Endodermal cell (in vitro differentiated cells): ENCODE results near the gene AFAP1L2. TPM values are rescaled to one million over a fixed set of nuclear protein-coding genes. Genes with fewer than 3 reads are reported as not detected.

Experiments used
- DNase-seq: peaks from one replicate; pipeline ENCODE4 v3.0.0-alpha.2; 2017
- H3K27ac ChIP-seq: 2 replicates; pipeline ENCODE4 v1.5.1; 2013; ENCODE audit warnings: mild to moderate bottlenecking, low read depth, low read length, moderate library complexity
- H3K27me3 ChIP-seq: 2 replicates; pipeline ENCODE4 v1.6.1; 2013; ENCODE audit warnings: mild to moderate bottlenecking, low read length, moderate library complexity; ENCODE audit not compliant: insufficient read depth, control insufficient read depth, poor library complexity, severe bottlenecking
- H3K36me3 ChIP-seq: 2 replicates; pipeline ENCODE4 v1.7.0; 2013; ENCODE audit warnings: mild to moderate bottlenecking, low read length, moderate library complexity; ENCODE audit not compliant: control insufficient read depth, insufficient read depth
- H3K4me1 ChIP-seq: one replicate; pipeline ENCODE4 v1.7.0; 2013; ENCODE audit warnings: low read length; ENCODE audit not compliant: control insufficient read depth, insufficient read depth
- H3K4me3 ChIP-seq: 2 replicates; pipeline ENCODE4 v1.5.1; 2013; ENCODE audit warnings: mild to moderate bottlenecking, low read length, moderate library complexity
- H3K9ac ChIP-seq: 2 replicates; pipeline ENCODE4 v1.6.1; 2013; ENCODE audit warnings: mild to moderate bottlenecking, low read length, moderate library complexity; ENCODE audit not compliant: poor library complexity, severe bottlenecking; ENCODE audit errors: extremely low read depth
- H3K9me3 ChIP-seq: 2 replicates; pipeline ENCODE4 v1.6.1; 2013; ENCODE audit warnings: mild to moderate bottlenecking, low read length, moderate library complexity; ENCODE audit not compliant: control insufficient read depth
- H3K27ac Mint-ChIP-seq: 2 replicates; pipeline ENCODE4 v1.8.0; 2020; ENCODE audit warnings: mixed read lengths
- H3K27me3 Mint-ChIP-seq: 2 replicates; pipeline ENCODE4 v1.8.0; 2021; ENCODE audit warnings: mild to moderate bottlenecking, mixed read lengths; ENCODE audit not compliant: insufficient read depth
- H3K36me3 Mint-ChIP-seq: 2 replicates; pipeline ENCODE4 v1.8.0; 2020; ENCODE audit warnings: low read depth, mixed read lengths
- H3K4me1 Mint-ChIP-seq: 2 replicates; pipeline ENCODE4 v1.8.0; 2020; ENCODE audit warnings: mixed read lengths
- H3K4me3 Mint-ChIP-seq: 2 replicates; pipeline ENCODE4 v1.8.0; 2020; ENCODE audit warnings: mild to moderate bottlenecking, moderate library complexity, mixed read lengths
- H3K9me3 Mint-ChIP-seq: 2 replicates; pipeline ENCODE4 v1.8.0; 2020; ENCODE audit warnings: mild to moderate bottlenecking, mixed read lengths
- WGBS, 2 experiments: methylation state at CpG; one replicate each; pipeline versions ENCODE4 v1.1.5 to v1.1.7; 2013; ENCODE audit warnings: missing lambda C conversion rate in 2 of 2, mixed read lengths in 1 of 2; ENCODE audit not compliant: insufficient coverage in 1 of 2, insufficient read length in 1 of 2; 5-methylcytosine and 5-hydroxymethylcytosine counted together
- total RNA-seq, 2 donors: library from RNA; stranded (reverse); fragmentation: NEBNext Ultra II Directional in 1 of 2; extraction: Animal tissue kit (Norgen Biotek cat#: 25700) in 1 of 2; gene quantifications; 2 replicates in 1 of 2; 3 replicates in 1 of 2; pipeline ENCODE4 v1.2.1, GENCODE V29; 2021
- TF ChIP-seq, protein P1 (sequence below): fragments of 200-600 bp; sonication (generic); conservative IDR thresholded peaks from 2 replicates; pipeline ENCODE4 v1.5.0; 2021; ENCODE audit warnings: antibody characterized with exemption, mild to moderate bottlenecking

The AFAP1L2 gene
- total RNA-seq, 2 donors from 2014 or later, result 1.5 to 2.2 TPM

DNA sequence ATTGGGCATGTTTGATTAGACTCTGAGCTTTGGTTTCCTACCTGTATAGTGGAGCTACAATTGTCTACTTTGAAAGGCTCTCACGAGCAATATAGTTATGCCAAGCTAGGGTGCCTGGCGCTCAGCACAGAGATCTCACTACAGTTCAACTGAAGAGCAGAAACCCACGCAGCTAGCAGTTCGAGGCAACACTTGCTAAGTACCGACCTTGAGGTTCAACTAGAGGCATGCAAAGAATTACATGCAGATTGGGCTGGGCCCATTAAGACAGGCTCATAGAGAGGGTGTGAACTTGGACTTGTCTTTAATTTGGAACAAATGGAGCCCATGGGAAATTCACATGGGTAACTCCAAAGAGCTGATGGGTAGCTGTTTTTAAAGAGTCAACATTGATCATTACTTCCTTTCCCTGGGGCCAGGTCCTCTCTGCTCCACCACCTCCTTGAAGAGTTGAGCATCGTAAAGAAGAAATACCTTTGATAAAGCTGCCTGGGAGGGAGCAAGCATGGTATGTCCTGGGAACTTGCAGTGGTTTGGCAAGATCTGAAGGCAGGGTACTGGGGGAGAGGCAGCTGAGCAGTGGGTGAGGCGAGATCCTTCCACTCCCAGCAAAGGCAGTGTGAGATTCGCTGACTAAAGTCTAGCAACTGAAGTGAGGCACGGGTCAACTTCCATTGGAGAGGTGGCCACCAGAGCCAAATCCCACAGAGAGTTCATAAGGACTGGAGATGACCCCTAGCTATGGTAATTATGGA is 25.5 kb upstream of the AFAP1L2 start:
- TF ChIP-seq, protein P1, sequence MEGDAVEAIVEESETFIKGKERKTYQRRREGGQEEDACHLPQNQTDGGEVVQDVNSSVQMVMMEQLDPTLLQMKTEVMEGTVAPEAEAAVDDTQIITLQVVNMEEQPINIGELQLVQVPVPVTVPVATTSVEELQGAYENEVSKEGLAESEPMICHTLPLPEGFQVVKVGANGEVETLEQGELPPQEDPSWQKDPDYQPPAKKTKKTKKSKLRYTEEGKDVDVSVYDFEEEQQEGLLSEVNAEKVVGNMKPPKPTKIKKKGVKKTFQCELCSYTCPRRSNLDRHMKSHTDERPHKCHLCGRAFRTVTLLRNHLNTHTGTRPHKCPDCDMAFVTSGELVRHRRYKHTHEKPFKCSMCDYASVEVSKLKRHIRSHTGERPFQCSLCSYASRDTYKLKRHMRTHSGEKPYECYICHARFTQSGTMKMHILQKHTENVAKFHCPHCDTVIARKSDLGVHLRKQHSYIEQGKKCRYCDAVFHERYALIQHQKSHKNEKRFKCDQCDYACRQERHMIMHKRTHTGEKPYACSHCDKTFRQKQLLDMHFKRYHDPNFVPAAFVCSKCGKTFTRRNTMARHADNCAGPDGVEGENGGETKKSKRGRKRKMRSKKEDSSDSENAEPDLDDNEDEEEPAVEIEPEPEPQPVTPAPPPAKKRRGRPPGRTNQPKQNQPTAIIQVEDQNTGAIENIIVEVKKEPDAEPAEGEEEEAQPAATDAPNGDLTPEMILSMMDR, result no peak
- DNase-seq, result no peak
- Histone ChIP-seq H3K27me3 (no peaks in the 10 kb centered on the region), H3K9me3 (no peaks in the 10 kb centered on the region), H3K36me3 (no peaks in the 10 kb centered on the region), H3K4me1 (peaks cover 9% of the 10 kb centered on the region), H3K4me3 (no peak overlapping the region), H3K27ac (no peak overlapping the region), H3K9ac (no peak overlapping the region)
- Mint-ChIP-seq H3K9me3 (peaks cover under 1% of the 10 kb centered on the region), H3K27ac (no peak overlapping the region), H3K4me3 (no peak overlapping the region), H3K27me3 (no peaks in the 10 kb centered on the region), H3K4me1 (peaks cover 13% of the 10 kb centered on the region), H3K36me3 (no peaks in the 10 kb centered on the region)
- 85 to 90% methylated on average over 9 of the region's 9 CpGs for WGBS, 2 experiments

DNA sequence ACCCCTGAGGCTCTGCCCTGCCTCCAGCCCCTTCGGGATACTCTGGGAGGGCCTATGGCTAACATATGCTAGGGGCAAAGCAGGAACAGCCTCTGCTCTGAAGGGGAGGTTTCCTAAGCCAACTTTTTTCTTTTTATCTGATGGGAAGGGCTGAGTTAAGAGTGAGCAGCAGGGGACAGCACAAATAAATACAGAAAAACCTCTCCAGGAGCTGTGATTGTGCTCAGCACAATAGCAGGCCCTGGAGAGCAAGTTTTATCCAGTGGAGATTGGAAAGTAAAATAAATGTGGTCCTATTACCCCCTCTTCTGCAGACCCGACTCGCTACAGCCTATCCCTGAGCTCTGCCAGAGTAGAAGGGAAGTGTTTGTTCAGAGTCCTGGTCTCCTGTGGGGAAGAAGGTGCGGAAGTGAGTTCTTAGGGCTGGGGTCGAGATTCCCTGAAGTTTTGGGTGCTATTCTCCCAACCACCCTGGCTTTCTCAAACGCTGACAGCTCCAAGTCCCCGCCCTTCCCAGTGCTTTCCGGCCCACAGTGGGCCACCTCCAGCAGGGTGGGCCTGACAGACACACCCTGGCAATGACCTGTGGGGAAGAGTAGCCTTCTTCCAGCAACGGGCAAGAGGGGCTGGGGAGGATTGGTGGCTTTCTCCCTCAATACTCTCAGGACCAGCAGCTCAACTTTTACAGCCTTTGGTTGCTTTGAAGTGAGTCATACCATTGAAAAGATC is 23.0 kb upstream of the AFAP1L2 start:
- Histone ChIP-seq H3K27me3 (no peaks in the 10 kb centered on the region), H3K9me3 (no peaks in the 10 kb centered on the region), H3K9ac (no peak overlapping the region), H3K27ac (no peak overlapping the region), H3K4me1 (peaks cover 9% of the 10 kb centered on the region), H3K4me3 (no peak overlapping the region), H3K36me3 (no peaks in the 10 kb centered on the region)
- WGBS, 2 experiments, result 78 to 81% methylated on average over 3 to 9 of the region's 9 CpGs
- no peak overlapping the region for H3K4me3 Mint-ChIP-seq
- TF ChIP-seq, protein P1, result no peak
- peaks cover 1% of the 10 kb centered on the region for H3K9me3 Mint-ChIP-seq
- peak overlapping the region; percentile 48 for H3K27ac Mint-ChIP-seq
- DNase-seq, result peak; percentile 64
- H3K36me3 Mint-ChIP-seq, result no peaks in the 10 kb centered on the region
- peaks cover 13% of the 10 kb centered on the region for H3K4me1 Mint-ChIP-seq
- H3K27me3 Mint-ChIP-seq, result peaks cover 2% of the 10 kb centered on the region

DNA sequence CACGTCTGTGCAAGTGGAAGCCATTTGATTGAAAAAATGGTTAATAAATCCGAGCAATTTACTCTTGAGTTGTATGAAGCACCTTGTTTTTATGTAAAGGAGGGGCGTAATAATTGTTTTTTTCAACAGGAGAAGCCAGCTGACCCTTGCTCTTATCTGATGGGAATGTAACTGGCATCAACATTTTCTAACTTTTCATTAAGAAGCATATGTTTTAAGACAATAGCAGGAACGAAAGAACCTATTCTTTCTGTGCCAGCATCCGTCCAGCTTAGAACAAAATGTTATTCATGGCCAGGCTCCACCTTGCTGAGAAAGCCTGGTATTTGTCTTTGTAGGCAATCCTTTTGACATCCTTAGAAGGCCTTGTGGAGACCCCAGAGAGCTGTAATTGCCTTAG is 22.2 kb upstream of the AFAP1L2 start:
- Histone ChIP-seq H3K27me3 (no peaks in the 10 kb centered on the region), H3K4me3 (no peak overlapping the region), H3K36me3 (no peaks in the 10 kb centered on the region), H3K4me1 (peaks cover 9% of the 10 kb centered on the region), H3K9me3 (no peaks in the 10 kb centered on the region), H3K9ac (no peak overlapping the region), H3K27ac (no peak overlapping the region)
- no peaks in the 10 kb centered on the region for H3K36me3 Mint-ChIP-seq
- peaks cover 13% of the 10 kb centered on the region for H3K4me1 Mint-ChIP-seq
- H3K27ac Mint-ChIP-seq, result no peak overlapping the region
- H3K9me3 Mint-ChIP-seq, result peaks cover 1% of the 10 kb centered on the region
- no peak overlapping the region for H3K4me3 Mint-ChIP-seq
- WGBS, 2 experiments, result 82 to 84% methylated on average over 4 to 5 of the region's 5 CpGs
- TF ChIP-seq, protein P1, result no peak
- peaks cover 4% of the 10 kb centered on the region for H3K27me3 Mint-ChIP-seq
- DNase-seq, result no peak
